Liver (tissue), 9 donors: ENCODE measurements around the gene RASGRF2. TPM values are rescaled to one million over a fixed set of nuclear protein-coding genes. Genes with fewer than 3 reads are reported as not detected.

Source experiments
- DNase-seq: peaks from one replicate; pipeline ENCODE4 v3.0.0-alpha.2; 2017; ENCODE audit warnings: low spot score
- H3K27ac ChIP-seq, 2 donors: one replicate each; pipeline ENCODE4 v1.7.0; 2013; ENCODE audit warnings: inconsistent platforms in 2 of 2, low read length in 2 of 2, control low read depth in 1 of 2, low read depth in 1 of 2, mild to moderate bottlenecking in 1 of 2
- H3K27me3 ChIP-seq, 4 donors: one replicate each; pipeline versions ENCODE4 v1.6.1 to v1.7.0; 2013; ENCODE audit warnings: low read length in 3 of 4, inconsistent platforms in 1 of 4, mild to moderate bottlenecking in 1 of 4, moderate library complexity in 1 of 4; ENCODE audit not compliant: control insufficient read depth in 4 of 4, insufficient read depth in 4 of 4
- H3K36me3 ChIP-seq, 4 donors: one replicate each; pipeline versions ENCODE4 v1.6.1 to v1.7.0; 2013; ENCODE audit warnings: low read length in 3 of 4, mild to moderate bottlenecking in 3 of 4, low read depth in 1 of 4, moderate library complexity in 1 of 4; ENCODE audit not compliant: control insufficient read depth in 4 of 4, insufficient read depth in 3 of 4
- H3K4me1 ChIP-seq, 4 donors: one replicate each; pipeline versions ENCODE4 v1.6.1 to v1.7.0; 2013; ENCODE audit warnings: low read length in 3 of 4, mild to moderate bottlenecking in 3 of 4, moderate library complexity in 1 of 4; ENCODE audit not compliant: control insufficient read depth in 4 of 4, insufficient read depth in 4 of 4
- H3K4me3 ChIP-seq, 3 donors: one replicate each; pipeline versions ENCODE4 v1.6.1 to v1.7.0; 2013; ENCODE audit warnings: low read length in 3 of 3, control low read depth in 1 of 3, low read depth in 1 of 3, mild to moderate bottlenecking in 1 of 3
- H3K9ac ChIP-seq, 2 donors: one replicate each; pipeline ENCODE4 v1.7.0; 2013; ENCODE audit warnings: low read length in 2 of 2, mild to moderate bottlenecking in 2 of 2, moderate library complexity in 2 of 2, control low read depth in 1 of 2, low read depth in 1 of 2
- H3K9me3 ChIP-seq, 4 donors: one replicate each; pipeline versions ENCODE4 v1.6.1 to v1.7.0; 2013; ENCODE audit warnings: low read length in 3 of 4; ENCODE audit not compliant: control insufficient read depth in 4 of 4
- ATF3 ChIP-seq: IDR thresholded peaks from 2 replicates; pipeline ENCODE4 v1.6.1; 2016; ENCODE audit warnings: antibody characterized with exemption
- FOXA1 ChIP-seq: IDR thresholded peaks from 2 replicates; pipeline ENCODE4 v1.6.1; 2016; ENCODE audit warnings: antibody characterized with exemption
- FOXA2 ChIP-seq: IDR thresholded peaks from 2 replicates; pipeline ENCODE4 v1.6.1; 2016; ENCODE audit warnings: antibody characterized with exemption
- GABPA ChIP-seq, 2 donors: IDR thresholded peaks in 1 of 2; conservative IDR thresholded peaks in 1 of 2; 2 replicates each; pipeline ENCODE4 v1.6.1; 2016; ENCODE audit warnings: antibody characterized with exemption in 2 of 2, mild to moderate bottlenecking in 1 of 2, moderate library complexity in 1 of 2
- HNF4A ChIP-seq, 2 donors: conservative IDR thresholded peaks; 2 replicates each; pipeline ENCODE4 v1.6.1; 2016; ENCODE audit warnings: antibody characterized with exemption in 2 of 2, mild to moderate bottlenecking in 2 of 2
- HNF4G ChIP-seq: IDR thresholded peaks from 2 replicates; pipeline ENCODE4 v1.6.1; 2016; ENCODE audit warnings: antibody characterized with exemption
- JUND ChIP-seq, 2 donors: IDR thresholded peaks; 2 replicates each; pipeline ENCODE4 v1.6.1; 2016; ENCODE audit warnings: antibody characterized with exemption in 2 of 2
- NR2F2 ChIP-seq: IDR thresholded peaks from 2 replicates; pipeline ENCODE4 v1.6.1; 2016; ENCODE audit warnings: antibody characterized with exemption
- RAD21 ChIP-seq, 2 donors: IDR thresholded peaks; 2 replicates each; pipeline ENCODE4 v1.6.1; 2016; ENCODE audit warnings: antibody characterized with exemption in 2 of 2, mild to moderate bottlenecking in 2 of 2
- REST ChIP-seq: IDR thresholded peaks from 2 replicates; pipeline ENCODE4 v1.6.1; 2016; ENCODE audit warnings: antibody characterized with exemption, mild to moderate bottlenecking
- SP1 ChIP-seq: IDR thresholded peaks from 2 replicates; pipeline ENCODE4 v1.6.1; 2018; ENCODE audit warnings: antibody characterized with exemption, mild to moderate bottlenecking
- TAF1 ChIP-seq: conservative IDR thresholded peaks from 2 replicates; pipeline ENCODE4 v1.6.1; 2016; ENCODE audit warnings: antibody characterized with exemption, mild to moderate bottlenecking
- WGBS: extraction: QIAGEN DNeasy Blood & Tissue Kit; methylation state at CpG from one replicate; pipeline ENCODE4 v1.1.7; 2013; 5-methylcytosine and 5-hydroxymethylcytosine counted together
- polyA plus RNA-seq, 2 donors: library from polyadenylated mRNA; stranded (reverse) in 1 of 2; unstranded in 1 of 2; fragments of 200-250 nt in 1 of 2; fragments of >200 nt in 1 of 2; fragmentation: Nextera tagmentation in 1 of 2; extraction: Ambion mirVana in 1 of 2; gene quantifications; one replicate each; pipeline versions ENCODE4 v1.2.1 to v1.2.3, GENCODE V29; 2013 to 2015
- total RNA-seq, 2 donors: library from RNA; depleted of rRNA; stranded (reverse); fragments of >200 nt; gene quantifications; one replicate each; pipeline ENCODE4 v1.2.3, GENCODE V29; 2014
- TF ChIP-seq, protein P1 (sequence below): IDR thresholded peaks from 2 replicates; pipeline ENCODE4 v1.6.1; 2016; ENCODE audit warnings: antibody characterized with exemption
- TF ChIP-seq, protein P2 (sequence below): fragments of 150-350 bp; IDR thresholded peaks from 2 replicates; pipeline ENCODE4 v1.5.1; 2017; ENCODE audit warnings: improper control_type of control experiment, low read depth, low read length; ENCODE audit not compliant: missing input control
- donor health status: healthy.
- donor health status: healthy.
- donor health status: healthy.
- donor health status: healthy.
- donor health status: healthy.

The RASGRF2 gene
- total and polyA plus RNA-seq, 4 donors = 0.12 to 3.3 (median 0.23) TPM

- TF ChIP-seq, protein P1, sequence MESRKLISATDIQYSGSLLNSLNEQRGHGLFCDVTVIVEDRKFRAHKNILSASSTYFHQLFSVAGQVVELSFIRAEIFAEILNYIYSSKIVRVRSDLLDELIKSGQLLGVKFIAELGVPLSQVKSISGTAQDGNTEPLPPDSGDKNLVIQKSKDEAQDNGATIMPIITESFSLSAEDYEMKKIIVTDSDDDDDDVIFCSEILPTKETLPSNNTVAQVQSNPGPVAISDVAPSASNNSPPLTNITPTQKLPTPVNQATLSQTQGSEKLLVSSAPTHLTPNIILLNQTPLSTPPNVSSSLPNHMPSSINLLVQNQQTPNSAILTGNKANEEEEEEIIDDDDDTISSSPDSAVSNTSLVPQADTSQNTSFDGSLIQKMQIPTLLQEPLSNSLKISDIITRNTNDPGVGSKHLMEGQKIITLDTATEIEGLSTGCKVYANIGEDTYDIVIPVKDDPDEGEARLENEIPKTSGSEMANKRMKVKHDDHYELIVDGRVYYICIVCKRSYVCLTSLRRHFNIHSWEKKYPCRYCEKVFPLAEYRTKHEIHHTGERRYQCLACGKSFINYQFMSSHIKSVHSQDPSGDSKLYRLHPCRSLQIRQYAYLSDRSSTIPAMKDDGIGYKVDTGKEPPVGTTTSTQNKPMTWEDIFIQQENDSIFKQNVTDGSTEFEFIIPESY = no peak
These were observed 249.8 kb downstream of the RASGRF2 start (continued) for GRCh38 chr5:81209869-81210493.

DNA sequence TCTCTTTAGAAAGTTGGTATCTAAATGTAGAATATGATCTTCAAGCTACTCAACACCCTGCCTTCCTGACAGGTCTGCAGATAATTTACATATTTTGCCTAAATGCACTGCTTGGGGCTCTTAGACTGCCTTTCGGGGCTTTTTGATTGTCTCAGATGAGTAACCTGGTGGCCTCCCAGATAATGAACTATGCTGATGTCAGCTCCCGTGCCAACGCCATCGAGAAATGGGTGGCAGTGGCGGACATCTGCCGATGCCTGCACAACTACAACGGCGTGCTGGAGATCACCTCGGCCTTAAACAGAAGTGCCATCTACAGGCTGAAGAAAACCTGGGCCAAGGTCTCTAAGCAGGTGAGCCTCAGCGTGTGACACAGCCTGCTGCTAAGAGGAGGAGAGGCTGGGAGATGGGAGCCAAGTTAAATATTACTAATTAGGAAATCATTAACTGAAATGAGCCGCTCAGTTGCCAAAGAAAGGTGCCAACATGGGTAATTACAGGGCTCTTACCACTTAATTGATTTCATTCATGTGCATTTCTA is 252.1 kb downstream of the RASGRF2 start:
- TF ChIP-seq GABPA (IDR thresholded peaks at IDR 0.05 in 1 of 2, conservative IDR thresholded peaks at IDR 0.05 in 1 of 2) = no peak
- Histone ChIP-seq H3K27me3 (no peaks in the 10 kb centered on the region), H3K9ac (no peak overlapping the region), H3K27ac (no peak overlapping the region), H3K36me3 (no peaks in the 10 kb centered on the region), H3K9me3 (no peaks in the 10 kb centered on the region), H3K4me3 (no peak overlapping the region), H3K4me1 (peaks cover 0 to 4% (median 0%) of the 10 kb centered on the region in 4 donors)
- DNase-seq = no peak
- 70% methylated on average over 11 of the region's 11 CpGs for WGBS

DNA sequence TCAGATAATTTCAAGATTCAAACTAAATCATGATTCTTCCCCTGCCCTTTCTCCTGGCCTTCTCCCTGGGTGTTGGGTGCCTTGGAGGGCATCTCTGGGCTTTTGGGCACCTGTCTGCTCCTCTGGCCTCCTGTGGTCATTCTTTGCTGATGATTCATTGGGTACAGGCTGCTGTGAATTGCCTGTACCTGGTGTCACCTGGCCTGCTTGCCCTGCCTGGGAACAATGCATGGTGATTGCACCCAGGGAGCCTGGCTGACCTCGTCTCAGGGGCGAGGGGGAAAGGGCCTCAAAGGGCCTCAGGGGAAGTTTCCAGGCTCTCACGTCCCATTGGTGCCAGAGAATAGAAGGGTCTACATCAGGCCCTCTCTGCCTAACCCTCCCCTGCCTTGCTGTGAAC is 252.9 kb downstream of the RASGRF2 start:
- DNase-seq = no peak
- H3K36me3 ChIP-seq = no peaks in the 10 kb centered on the region
- WGBS = 89% methylated on average over 3 of the region's 3 CpGs
- no peak overlapping the region for H3K27ac ChIP-seq
- no peak overlapping the region for H3K4me3 ChIP-seq
- H3K27me3 ChIP-seq = no peaks in the 10 kb centered on the region
- H3K9me3 ChIP-seq = no peaks in the 10 kb centered on the region
- no peak overlapping the region for H3K9ac ChIP-seq
- TF ChIP-seq HNF4A (conservative IDR thresholded peaks at IDR 0.05) (no peak), REST (no peak), TAF1 (no peak), ATF3 (no peak), JUND (IDR thresholded peaks at IDR 0.05) (no peak), SP1 (no peak), GABPA (IDR thresholded peaks at IDR 0.05 in 1 of 2, conservative IDR thresholded peaks at IDR 0.05 in 1 of 2) (no peak), HNF4G (no peak), FOXA1 (no peak), RAD21 (IDR thresholded peaks at IDR 0.05) (no peak), NR2F2 (no peak), FOXA2 (no peak)
- TF ChIP-seq, protein P2, sequence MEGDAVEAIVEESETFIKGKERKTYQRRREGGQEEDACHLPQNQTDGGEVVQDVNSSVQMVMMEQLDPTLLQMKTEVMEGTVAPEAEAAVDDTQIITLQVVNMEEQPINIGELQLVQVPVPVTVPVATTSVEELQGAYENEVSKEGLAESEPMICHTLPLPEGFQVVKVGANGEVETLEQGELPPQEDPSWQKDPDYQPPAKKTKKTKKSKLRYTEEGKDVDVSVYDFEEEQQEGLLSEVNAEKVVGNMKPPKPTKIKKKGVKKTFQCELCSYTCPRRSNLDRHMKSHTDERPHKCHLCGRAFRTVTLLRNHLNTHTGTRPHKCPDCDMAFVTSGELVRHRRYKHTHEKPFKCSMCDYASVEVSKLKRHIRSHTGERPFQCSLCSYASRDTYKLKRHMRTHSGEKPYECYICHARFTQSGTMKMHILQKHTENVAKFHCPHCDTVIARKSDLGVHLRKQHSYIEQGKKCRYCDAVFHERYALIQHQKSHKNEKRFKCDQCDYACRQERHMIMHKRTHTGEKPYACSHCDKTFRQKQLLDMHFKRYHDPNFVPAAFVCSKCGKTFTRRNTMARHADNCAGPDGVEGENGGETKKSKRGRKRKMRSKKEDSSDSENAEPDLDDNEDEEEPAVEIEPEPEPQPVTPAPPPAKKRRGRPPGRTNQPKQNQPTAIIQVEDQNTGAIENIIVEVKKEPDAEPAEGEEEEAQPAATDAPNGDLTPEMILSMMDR = no peak
- TF ChIP-seq, protein P1 = no peak
- H3K4me1 ChIP-seq = peaks cover 0 to 4% (median 0%) of the 10 kb centered on the region in 4 donors
